Activated CD8-positive, alpha-beta memory T cell treated with anti-CD3 and anti-CD28 coated beads, Interleukin-2, amount 50 U/mL, for 1 hour (primary cell): ENCODE results near the gene CD2AP.
"Not testable (repeated sequence)": the region's sequence is repeated elsewhere in the genome, so short reads cannot be mapped to it uniquely, and the experiment has no call there.

Experiments
- DNase-seq: peaks from one replicate; pipeline ENCODE4 v3.0.0-alpha.2; 2020; ENCODE audit errors: extremely low read depth

CD2AP gene

DNA sequence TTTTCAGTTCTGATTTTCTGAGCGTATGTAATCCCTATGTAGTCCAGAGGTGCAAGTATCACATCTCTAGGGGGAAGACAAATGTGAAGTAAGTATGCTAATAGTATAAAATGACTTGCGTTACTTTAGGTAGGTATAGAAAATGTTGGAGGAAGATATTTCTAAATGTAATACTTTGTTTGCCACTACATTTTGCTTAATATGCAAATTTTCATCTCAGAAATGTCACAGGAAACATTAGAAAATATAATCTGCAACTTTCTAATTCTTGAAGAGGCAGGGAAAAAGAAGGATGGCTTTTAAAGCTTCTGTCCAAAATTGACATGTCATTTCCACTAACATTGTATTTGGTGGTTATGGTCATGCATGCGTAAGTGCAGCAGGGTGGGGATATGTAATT lies 85.6 kb downstream of the CD2AP start:
- DNase-seq = no peak

DNA sequence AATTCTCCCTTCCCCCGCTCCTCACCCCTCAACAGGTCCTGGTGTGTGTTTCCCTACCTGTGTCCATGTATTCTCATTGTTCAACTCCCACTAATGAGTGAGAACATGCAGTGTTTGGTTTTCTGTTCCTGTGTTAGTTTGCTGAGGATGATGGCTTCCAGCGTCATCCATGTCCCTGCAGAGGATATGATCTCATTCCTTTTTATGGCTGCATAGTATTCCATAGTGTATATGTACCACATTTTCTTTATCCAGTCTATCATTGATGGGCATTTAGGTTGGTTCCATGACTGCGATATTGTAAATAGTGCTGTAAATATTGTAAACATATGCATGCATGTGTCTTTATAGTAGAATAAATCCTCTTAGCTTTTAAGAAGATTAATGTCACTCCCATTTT lies 89.0 kb downstream of the CD2AP start:
- not testable (repeated sequence) for DNase-seq

DNA sequence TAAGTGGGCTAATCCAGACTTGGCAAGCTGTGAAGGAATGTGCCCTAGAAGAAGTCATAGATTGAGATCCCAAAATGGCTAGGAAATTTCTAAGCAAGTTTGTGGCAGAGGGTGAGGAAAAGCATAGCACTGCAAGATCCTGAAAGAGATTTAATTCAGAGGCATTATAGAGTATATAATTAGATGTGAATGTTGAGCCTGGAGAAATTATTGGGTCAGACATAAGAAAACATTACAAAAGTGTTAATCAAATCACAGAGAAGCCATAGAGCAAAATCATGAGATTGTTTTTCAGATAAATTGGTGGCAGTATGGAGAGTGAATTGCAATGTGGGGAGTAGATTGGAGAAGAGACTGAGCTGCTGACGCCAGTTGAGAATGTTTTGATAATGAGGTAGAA lies 90.0 kb downstream of the CD2AP start:
- no peak for DNase-seq

DNA sequence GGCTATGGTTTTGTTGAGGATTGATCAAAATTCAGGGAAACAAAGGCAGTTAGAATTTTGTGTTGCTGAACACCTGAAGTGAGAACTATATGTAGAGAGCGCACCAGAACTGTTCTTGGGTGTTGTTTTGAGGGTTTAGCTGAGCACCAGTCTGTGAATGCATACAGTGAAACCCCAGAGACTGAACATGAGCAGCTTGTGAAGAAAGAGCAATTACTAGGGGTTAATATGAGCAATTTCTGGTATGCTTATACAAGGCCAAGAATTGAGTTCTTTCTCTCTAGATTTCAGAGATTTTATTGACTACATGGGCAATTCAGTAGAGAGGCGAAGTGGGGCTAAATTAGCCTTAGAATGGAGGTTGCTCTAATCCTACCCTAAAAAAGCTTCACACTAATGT lies 93.9 kb downstream of the CD2AP start:
- no peak for DNase-seq

DNA sequence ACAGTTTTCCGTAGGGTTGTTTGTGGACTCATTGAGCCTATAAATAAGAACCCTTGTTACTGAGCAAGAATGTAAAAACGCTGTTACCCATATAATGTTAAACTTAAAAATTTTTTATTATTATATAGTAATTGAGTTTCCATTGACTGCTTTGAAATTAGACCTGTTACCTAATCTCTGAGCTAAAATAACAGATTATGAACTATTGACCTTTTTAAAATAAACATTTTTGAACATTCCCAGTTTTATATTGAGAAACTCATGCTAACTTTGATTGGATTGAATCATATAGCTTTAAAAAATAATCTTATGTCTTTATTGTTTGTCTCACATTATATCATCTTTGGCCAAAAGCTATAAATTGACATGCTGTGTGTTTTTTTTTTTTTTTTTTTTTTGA lies 95.5 kb downstream of the CD2AP start:
- no peak for DNase-seq

DNA sequence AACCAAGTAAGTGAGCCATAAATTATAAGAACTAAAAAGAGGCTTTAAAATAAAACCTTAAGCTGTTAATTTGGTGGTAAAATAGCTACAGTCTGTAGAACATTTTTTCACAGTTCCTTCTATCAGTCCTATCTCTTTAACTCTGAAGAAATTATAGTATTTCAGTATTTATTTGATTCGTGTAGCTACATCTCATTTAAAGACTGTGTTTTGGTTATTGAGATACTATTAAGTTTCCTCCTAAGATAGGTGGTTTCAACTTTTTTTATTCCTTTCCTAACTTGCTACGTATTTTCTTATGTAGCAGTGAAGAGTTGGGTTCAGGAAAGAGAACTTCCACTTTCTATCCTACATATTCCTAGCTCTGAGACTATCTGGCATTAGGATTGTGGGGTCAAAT lies 97.2 kb downstream of the CD2AP start:
- no peak for DNase-seq

DNA sequence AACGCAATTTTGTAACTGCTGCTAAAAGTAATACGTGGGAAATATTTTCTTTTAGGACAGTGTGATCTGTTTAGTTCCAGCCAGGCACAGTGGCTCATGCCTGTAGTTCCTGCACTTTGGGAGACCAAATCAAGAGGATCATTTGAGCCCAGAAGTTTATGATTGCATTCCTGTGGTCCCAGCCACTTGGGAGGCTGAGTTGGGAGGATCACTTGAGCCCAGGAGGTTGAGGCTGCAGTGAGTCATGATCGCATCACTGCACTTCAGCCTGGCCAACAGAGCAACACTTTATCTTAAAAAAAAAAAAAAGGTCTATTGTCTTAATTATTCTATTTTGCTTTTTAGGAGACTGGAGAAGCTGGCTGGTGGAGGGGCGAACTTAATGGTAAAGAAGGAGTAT lies 101.5 kb downstream of the CD2AP start:
- no peak for DNase-seq

DNA sequence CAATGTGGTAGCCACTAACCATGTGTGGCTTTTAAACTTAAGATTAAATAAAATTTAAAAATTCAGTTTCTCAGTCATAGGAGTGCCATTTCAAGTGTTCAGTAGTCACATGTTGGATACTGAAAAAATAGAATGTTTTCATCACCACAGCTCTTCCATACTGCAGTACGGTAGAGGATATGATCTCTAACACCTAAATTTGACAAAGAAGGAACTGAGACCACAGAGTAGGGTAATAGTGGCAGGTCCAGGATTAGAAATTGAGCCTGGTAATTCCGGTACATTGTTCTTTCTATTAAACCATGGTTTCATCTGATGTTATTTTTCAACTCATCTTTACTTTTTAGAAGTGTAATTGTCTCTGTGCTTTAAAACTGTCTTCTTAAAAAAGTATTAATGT lies 104.0 kb downstream of the CD2AP start:
- DNase-seq = no peak

DNA sequence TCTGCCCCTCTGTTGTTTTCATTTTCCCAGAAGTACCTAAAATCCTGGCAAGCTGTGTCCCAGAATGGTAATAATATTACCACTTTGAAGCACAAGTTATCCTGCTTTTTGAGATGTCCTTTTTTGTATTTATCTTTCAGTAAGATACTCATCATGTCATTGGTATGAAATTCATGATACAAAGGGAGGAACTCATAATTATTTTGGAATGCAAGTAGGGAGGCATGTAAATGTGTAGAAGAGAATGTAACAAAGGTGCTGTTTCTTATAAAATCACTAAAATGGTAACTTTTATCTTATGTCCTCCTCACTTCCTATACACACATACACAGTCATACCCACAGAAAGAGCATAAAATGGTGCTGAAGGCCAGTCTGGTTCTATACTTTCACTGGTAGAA lies 109.9 kb downstream of the CD2AP start:
- no peak for DNase-seq

DNA sequence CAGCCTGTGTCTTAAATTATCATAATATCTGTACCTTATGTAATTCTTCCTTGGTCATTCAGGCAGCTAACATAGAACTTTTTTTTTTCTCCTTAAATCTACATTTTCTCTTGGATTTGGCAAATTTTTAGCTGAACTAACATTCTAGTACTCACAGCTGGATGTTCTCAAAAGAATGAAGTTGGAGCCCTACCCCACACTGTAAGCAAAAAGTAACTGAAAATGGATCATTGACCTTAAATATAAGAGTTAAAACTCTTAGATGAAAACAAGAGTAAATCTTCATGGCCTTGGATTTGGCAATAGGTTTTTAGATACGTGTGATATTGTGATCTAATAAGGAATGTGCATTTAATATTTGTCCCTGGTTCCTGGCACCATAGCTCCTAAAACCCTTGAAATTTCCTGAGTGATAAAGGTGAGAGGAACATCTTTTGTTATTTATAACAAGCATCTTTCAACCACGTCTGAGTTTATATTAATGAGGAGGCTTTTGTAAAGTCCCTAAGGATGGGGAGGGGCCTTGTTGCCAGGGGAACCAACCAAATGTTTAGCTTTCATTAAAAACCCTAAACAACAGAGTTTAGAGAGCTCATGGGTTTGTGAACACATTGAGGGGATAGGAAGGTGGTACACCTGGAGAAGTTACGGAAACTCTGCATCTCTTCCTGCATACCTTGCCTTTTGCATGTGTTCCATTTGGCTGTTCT lies 114.7 kb downstream of the CD2AP start:
- DNase-seq = no peak

DNA sequence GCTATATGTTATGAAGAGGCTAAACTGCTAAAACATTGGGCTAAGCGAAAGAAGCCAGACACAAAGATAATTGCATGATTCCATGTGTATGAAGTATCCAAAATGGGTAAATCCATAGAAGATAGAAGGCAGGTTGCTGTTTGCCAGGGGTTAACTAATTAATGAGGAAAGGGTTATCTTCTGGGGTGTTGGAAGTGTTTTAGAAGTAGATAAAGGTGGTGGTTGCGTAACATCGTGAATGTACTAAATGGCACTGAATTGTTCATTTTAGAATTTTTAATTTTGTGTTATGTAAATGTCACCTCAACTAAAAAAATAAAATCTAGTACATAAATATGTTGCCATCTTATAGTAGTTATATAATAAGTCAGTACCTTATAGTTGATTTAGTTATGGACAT lies 116.4 kb downstream of the CD2AP start:
- no peak for DNase-seq

DNA sequence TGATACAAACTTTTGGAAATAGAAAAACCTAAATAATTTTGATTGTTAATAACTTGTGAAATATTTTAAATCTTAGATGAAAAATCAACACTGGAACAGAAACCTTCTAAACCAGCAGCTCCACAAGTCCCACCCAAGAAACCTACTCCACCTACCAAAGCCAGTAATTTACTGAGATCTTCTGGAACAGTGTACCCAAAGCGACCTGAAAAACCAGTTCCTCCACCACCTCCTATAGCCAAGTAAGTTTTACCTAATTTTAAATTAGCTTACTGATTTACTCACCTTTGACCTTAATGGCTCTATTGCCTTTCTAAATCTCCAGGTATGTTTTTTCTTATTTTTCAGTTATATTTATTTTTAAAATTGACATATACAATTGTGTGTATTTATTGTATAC lies 118.2 kb downstream of the CD2AP start:
- DNase-seq = no peak

DNA sequence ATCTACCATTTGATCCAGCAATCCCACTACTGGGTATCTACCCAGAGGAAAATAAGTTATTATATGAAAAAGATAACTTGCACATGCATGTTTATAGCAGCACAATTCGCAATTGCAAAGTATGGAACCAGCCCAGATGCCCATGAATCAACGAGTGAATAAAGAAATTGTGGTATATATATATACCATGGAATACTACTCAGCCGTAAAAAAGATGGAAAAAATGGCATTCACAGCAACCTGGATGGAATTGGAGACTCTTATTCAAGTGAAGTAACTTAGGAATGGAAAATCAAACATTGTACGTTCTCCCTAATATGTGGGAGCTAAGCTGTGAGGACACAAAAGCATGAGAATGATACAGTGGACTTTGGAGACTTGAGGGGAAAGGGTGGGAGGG lies 120.8 kb downstream of the CD2AP start:
- no peak for DNase-seq

DNA sequence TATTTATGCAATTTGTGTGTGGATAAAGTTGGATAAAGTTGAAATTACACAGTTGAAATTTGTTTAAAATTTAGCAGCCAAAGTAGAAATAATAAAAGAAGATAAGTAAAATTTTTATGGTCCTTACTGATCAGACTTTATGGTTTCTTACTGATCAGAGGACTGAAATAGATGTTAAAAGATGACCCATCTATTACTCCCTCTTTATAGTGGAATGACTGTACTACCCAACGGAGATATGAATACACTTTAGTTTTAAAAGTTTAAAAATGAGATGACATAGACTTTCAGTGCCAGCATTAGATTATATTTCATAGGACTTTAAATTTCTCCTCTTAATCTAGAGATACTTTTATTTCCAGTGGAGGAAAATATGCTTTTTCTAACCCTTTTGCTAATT lies 121.9 kb downstream of the CD2AP start:
- no peak for DNase-seq

DNA sequence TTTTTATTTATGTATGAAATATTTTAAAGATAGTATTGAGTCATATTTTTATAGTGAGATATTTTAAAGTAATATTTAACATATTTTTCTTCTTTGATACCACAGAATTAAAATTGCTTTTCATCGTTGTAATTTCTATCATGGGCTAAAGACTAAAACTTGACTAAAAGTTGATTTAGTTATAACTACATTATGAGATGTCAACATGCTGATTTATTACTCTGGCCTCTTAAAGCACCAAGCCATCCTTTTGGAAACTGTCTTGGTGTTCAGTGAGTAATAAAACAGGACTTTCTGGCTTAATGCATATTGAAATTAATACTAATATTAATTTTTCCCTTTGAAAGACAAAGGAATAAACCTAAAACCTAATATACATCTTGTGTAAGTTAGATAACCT lies 125.6 kb downstream of the CD2AP start:
- DNase-seq = no peak

DNA sequence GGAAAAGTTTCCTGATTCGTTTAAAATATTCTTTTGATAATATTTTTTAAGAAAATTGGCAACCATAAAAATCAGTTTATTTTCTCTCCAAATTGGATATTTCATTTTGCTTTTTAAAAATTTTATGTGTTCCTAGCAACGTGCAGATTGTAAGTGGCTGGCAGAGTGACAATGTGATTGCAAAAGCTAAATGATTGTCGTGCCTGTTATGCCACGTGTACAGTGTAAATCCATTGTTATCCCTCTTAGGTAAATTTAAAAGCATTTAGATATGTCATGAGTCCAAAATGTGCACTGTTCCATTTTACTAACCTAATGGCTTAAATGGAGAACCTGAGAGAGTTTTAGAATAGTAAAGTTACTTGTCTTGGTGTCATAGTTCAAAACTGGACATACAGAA lies 126.4 kb downstream of the CD2AP start:
- DNase-seq = no peak

DNA sequence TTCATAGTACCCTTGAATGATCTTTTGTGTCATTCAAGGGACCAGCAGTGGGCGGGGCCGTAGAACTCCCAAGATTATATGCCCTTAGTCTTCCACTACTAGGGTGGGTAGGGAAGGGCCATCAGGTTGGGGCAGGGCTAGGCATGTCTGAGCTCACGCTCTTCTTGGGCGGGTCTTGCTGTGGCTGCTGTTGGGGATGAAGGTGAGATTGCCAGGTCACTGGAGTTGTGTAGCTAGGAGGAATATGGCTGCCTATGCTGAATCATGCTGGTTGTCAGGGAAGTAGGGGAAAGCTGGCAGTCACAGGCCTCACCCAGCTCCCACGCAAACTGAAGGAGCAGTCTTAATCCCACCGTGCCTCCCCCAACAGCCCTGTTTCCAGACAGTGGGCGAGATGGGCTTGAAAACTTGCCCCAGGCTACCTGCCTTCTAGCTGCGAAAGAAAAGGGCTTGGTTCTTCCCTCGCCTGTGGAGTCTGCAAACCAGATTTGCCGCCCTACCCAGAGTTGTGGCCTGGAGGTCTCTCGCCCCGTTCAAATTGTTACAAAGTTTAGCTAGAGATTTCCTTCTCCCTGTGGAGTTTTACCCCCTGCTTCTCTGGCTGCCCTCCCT lies 144.4 kb downstream of the CD2AP start:
- DNase-seq = no peak

DNA sequence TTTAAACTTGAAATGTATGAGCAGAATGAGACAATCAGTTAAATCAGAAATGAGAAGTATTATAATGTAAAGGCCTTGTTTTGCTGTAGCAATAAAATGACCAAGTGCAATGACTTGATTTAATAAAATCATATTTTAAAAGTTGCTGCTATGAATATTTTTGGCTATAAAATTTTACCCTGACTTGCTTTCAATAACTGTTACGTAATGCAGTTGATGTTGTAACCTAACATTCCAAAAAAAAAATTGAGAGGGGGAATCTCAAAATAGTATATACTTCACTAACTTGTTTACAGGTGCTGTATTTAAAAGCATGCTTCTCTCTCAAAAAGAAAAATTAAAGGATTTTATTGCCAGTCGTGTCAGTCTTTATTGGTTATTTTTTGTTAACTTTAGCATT lies 149.2 kb downstream of the CD2AP start:
- DNase-seq = no peak

DNA sequence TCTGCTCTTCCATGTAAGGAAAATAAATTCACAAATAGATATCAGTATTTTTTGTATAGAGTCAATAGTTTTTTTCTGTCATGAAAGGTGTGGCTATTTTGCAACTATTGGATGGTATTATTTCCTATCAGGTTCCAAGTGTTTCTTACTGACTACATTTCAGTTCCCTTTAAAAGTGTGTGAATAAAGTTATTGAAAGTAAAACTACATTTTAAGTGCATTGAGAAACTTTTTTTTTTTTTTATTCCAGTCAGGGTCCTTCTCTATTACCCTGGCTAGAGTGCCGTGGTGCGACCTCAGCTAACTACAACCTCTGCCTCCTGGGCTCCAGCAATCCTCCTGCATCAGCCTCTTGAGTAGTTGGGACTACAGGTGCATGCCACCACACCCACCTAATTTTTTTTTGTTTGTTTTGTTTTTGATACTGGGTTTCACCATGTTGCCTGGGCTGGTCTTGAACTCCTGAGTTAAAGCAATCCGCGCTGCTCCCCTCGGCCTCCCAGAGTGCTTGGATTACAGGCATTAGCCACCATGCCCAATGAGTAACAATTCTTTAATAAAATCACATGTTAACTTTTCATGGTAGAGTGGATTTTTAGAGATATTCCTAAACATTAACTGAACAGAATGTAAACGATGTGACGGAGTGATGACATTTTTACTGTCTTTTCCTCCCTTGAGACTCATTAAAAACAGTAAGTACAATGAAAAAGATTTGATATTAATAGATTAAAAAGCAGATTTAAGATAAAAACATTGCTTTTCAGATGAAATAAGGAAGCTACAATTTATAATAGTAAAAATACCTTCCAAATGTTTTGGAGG lies 151.1 kb downstream of the CD2AP start:
- DNase-seq = no peak

DNA sequence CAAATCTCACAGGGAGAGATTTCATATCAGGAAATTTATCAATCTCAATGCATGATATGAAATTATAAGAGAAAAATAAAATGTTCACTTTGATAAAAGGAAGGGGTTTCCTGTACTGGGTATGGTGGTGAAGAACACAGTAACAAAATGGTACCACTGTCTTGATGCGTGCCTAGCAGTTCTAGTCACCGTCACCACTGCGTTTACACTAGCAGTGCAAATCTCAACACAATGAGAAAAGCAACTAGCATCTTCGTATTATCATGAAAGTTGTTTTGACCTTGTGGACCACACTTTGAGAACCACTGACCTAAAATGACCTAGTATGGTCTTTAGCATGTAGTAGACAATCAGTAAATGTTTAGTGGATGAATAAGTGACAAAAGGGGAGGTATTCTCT lies 152.4 kb downstream of the CD2AP start:
- no peak for DNase-seq

DNA sequence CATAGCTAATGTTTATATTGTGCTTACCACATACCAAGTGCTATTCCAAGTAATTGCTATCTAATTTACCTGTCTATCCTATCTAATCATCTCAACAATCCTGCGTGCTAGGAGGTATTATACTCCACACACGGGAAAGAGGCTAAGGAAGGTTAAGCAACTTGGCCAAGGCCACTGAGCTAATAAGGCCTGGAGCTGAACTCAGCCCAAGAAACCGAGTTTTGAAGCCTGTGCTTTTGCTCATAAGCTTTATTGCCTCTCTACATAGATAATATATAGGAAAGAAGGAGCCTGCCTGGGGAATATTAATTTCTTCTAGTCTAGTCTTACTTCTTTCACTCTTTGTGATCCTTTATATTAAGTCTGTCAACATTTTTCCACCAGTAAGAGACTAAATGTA lies 153.0 kb downstream of the CD2AP start:
- no peak for DNase-seq

DNA sequence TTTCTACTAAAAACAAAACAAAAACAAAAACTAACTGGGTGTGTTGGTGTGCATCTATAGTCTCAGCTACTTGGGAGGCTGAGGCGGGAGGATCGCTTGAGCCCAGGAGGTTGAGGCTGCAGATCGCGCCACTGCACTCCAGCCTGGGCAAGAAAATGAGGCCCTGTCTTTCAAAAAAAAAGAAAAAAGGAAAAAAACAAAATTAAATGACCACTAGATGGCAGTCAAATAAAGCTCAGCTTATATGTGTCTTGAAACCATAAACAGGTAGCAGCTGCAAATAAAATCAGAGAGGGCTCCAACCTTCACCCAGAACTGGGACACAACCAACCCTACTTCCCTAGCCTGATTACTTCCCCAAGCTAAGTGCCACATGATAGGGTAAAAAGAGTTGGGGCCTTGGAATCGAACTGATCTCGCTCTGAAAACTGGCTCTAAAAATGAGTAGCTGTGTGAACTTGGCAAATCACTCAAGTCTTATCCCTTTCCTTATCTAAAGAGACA lies 153.7 kb downstream of the CD2AP start:
- DNase-seq = no peak

DNA sequence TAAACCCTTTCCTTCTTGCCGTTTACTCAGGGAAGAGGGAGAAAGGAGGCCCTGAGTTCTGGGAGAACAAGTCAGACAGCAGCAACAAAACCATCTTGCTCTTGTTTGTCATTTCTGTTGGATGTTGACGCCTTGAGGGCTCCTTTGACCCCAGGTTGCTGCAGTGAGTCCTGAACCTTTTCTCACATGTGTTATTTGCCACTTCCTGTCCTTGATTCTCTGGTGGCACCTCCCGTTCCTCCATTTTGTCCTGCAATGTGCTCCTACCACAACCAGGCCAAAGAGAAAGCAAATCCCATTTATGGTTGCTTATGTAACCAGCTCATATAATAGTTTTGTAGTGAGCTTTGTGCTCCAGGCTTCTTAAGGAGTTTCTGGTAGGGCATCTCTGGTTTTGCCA lies 154.2 kb downstream of the CD2AP start:
- DNase-seq = no peak
